SW480 (cell line): ENCODE data around the gene ADAMTS2.

Experiments
- DNase-seq: peaks from one replicate; pipeline ENCODE4 v3.0.0-alpha.2; 2016; ENCODE audit warnings: low spot score

ADAMTS2 gene

DNA sequence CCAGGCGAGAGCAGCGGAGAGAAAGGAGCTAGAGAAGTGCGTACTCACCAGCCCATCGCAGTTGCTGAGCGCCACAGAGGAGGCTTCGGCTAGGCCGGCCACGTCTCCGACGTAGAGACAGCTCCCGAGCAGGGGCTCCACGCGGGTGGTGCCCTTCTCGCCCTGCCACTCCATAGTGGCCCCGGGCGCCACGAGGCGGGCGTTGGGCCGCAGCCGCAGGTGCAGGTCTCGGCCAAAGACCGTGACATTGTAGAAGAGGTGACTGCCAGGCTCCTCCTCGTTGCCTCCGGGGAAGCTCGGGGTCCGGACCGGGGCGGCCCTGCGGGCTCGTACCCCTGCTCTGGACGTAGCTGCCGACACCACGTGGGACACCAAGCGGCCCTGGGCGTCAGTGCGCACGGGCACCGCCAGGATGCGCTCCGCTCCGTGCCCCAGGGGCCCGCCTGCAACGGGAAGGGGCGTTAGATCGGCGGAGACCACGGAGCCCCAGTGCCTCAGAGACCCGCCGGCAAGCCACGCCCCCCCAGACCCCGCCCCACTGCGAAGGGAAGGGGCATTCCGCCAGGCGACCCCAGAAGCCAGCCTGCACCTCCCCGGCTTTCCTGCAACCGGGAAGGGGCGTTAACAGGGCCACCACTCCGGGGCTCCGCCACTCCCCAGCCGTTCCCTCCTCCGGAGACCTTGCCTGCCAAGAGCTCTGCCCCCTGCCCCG is 1.4 kb downstream of the ADAMTS2 start:
- no peak for DNase-seq

DNA sequence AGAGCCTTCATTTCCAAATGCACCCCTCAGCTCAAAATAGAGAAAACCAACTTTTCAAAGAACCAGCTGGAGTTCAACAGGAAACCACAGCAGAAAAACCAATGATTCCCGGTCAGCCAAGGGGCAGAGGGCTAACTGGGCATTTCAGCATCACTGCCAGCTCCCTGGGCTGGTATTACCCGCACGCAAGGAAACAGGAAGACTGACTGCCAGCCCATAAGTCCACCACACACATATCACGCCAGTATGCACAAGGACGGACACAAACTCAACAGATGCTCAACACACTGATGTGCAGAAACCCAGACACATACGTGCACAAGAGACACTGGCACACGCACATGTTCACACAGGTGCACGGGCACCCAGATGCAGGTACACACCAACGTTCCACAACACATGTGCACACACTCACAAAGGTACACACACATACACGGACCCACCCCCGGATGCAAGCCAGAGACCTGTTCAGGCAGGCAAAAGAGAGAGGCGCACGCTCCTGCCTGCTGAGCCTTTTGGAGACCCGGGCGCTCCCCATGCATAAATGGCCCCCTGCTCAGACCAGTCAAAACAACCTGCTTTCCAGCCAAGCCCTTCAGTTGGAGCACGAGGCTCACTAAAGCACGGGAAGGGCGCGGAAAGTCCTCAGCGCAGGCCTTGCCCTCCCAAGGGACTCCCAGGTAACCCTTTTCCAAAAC is 2.1 kb downstream of the ADAMTS2 start:
- no peak for DNase-seq

DNA sequence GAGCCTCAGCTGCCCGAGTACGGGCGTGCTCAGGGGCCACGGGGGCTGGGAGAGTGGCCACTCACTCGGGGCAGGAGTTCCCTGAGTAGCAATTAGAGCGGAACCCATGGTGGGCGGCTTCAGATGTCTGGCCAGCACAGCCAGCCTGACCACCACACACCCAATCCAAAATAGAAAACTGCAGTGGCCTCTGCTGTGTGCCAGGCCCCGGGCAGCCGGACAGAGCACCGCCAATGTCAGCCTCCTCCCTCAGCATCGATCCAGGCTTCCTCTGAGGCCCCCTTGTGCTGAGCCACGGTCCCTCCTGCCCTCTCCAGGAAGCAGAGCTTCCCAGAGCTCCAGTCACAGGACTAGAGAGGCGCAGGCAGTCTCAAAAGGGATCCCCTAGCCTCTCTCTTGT is 2.7 kb downstream of the ADAMTS2 start:
- DNase-seq: no peak

DNA sequence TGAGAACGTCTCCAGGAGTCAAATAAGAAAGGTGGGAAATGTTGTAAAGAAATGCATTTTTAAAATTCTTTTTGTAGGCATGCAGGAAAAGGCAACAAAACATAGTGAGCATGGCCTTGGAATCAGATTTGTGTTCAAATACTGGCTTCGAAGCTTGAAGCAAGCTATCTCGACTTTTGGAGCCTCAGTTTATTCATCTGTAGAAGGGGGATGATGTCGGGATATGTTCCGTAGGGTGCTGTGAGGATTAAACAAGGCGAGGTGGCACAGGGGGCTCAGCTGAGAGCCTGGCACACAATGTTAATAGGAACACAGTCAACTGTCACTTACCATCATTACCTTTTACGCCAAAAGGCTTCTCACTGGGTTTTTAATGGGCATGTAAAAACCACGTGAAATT is 4.8 kb downstream of the ADAMTS2 start:
- no peak for DNase-seq

DNA sequence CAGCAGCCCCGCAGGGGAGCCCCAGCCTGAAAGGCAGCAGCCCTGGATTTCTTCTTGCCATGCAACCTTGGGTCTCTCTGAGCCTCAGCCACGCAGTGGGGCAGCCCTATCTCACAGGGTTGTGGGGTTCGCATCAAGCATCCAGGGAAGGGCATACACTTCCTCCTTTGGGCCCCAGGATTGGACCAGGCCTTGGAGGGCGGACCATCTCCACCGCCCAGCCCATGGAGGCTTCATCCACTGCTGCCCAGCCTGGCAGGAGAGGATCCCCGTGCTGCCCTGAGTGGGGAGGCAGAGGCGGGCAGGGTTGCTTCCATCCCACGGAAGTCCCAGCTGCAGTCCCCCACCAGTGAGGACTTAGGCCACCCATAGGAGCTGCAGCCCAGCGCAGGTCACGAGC is 5.3 kb downstream of the ADAMTS2 start:
- DNase-seq: no peak

DNA sequence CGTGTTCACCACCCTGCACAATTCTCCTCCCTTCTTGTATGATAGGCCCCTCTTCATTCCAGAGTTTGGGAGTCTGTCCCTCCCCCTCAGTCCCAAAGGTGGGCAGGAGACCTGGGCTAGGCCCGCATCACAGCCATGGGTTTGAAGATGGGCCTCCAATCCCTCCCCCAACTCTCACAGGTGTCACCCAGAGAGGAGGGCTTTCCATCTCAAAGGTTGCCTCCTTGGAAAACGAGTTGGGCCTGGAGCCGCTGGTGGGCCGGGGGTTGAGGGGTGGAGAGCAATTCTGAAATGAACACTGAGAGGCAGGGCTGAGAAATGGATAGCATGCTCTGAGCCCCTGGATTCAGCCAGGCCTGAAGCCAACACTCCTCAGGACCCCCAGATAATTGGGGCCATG is 6.2 kb downstream of the ADAMTS2 start:
- DNase-seq: no peak

DNA sequence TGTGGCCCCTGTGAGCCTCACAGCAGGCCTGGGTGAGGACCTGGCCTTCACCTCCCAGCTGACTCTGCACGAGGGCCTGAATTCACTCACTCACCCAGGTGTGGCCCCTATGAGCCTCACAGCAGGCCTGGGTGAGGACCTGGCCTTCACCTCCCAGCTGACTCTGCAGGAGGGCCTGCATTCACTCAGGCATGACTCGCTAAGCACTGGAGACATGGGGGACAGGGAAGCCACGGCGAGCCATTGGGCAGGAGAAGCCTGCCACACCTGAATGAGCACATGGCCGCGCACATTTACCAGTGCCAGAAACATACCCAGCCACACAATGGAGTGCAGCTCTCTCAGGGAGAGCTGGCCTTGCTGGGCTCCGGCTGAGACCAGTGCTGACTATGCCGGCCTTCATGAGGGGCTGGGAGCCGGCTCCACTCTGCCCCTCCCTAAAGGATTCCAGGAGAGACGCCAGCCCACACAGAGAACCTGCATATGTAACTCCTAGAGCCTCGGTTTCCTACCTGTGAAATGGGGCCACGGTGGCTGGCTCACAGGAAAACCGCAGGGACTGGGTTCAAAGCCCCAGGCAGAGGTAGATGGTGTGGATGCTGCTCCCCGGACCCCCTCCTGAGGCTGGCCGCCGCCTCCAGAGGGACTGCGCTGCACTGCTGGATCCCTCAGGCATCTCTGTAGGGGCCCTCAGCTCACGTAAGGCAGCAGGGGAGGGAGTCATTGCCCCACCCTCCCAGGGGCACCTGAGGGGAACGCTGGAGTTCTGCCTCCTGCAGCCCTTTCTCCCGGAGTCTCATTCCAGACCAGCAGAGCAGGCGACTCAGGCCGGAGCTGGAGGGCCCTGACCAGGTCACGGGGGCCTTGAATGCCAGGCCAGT is 7.2 kb downstream of the ADAMTS2 start:
- DNase-seq: no peak

DNA sequence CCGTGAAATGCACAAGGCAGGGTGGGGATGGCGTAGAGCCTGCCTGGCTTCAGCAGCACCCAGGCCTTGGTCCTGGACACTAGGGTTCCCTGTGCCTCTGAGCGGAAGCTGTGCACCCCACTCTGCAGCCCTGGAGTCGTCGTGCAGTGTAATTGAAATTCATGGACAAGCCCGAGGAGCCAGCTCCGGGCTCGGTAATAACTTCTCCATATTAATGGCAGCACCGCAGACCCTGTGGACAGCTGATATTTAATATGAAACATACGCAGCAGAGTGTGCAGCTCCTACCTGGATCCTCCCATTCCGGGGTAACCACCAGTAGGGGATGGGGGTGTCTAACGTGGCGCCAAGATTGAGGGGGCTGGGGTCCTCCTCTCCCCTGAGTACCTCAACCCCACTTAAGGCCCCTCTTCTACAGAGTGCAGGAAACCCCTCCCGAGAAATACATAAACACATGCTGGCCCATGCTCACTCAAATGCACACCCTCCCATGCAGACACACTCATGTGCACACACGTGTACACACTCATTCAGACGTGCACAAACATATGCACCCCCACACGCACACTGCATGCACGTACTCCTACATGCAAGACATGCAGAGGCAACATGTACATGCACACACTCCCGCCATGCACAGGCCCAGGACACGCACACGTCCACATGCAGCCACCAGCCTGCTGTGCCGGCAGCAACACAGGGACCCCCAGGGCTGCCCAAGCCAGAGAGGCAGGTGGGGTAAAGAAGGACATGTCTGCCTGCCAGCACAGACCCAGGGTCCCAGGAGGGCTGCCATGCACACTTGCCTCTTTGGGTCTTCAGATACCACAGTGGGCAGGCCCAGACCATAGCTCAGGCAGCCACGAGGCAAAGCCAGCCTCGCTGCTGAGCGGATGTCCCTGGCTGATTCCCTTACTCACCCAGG is 8.1 kb downstream of the ADAMTS2 start:
- DNase-seq: no peak

DNA sequence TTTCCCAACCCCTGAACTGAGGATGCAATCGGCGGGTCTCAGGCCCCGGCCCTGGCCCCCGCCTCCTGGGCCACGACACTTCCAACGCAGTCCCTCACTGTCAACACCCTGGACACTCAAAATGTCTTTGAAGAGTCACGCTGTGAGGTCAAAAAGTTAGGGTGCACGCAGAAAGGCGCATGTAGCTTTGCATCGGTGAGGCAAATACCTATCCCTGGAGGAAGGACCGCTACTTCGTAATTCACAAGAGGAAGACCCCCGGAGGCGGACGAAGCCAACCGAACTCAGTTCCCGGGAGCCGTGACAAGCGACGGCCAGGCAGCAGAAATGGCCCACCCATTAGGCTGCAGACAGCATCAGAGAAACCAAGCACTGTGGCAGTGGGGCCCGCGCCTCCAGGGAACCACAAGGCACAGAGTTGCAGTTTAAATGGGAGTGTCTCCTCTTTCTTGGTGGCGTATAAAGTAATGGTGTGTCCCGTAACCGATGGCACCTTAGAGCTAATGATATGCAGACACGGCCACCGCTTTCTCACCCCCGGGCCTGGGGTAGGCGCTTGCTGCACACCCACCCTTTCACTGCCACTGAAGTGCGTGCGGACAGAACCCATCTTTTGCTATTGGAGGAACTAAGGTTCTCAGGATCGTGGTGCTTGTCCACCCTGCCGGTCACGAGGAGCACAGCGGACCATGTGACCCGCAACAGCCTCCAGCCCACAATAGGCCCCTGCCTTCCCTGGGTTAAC is 9.0 kb downstream of the ADAMTS2 start:
- no peak for DNase-seq

DNA sequence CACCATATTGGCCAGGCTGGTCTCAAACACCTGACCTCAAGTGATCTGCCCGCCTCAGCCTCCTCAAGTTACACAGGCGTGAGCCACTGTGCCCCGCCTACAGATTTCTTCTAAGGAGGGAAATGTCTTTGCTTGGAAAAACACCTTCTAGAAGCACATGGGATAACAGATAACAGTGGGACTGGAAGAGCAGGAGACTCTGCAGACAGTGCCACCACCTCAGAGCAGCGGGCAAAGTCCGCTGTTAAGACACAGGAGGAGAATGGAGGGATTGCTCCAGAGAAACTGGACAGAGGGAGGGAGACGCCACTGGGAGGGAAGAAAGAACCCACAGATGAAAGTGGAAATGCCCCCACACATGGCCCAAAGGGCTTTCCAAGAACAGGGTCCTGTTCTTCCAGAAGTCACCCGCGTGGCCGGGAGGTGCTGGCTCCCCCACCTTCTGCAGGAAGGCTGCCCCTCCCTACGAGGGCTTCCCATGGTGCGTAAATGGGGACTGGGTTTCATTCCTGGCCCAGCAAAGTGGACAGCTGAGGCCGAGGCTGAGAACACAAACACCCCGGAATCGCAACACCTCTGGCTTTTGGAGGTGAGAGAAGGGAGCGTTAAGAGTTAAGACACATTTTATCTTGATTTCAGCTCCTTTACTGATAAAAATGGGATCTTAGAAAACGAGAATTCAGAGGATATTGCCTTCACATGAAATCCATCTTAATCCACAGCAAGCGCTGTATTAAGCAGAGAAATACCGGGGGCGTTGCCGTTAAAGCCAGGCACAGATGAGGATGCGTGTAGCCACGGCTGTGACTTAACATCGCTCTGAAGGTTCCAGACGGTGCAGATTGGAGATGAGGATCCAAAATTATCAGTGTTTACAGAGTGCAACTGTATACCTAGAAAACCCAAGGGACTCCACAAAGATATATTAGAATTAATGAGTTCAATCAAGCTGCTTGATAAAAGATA is 11.2 kb downstream of the ADAMTS2 start:
- DNase-seq: no peak

DNA sequence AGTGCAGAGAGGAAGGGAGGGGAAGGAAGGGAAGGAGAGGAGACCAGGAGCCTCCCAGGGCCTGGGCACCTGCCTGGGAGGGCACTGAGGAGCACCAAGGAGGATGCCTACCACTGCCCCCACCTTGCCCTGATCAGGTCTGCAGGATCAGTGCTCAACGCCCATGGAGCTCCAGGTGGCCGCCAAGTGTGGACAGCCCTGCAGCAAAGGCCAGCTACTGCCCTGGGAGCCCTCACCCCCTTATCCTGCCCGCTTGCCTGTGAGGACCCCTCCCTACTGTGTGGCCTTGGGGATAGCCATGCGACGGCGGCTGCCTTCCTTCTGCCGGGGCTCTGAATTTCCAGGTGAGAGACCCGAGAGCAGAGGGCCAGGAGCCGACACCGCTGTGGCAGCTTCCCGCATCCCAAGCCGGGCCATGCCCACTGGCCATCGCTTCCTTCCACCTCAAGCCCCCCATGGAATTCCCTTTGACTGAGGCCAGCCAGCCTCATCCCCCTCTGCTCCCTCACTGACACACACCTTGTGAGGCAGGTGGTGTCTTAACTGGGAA is 12.4 kb downstream of the ADAMTS2 start:
- no peak for DNase-seq

DNA sequence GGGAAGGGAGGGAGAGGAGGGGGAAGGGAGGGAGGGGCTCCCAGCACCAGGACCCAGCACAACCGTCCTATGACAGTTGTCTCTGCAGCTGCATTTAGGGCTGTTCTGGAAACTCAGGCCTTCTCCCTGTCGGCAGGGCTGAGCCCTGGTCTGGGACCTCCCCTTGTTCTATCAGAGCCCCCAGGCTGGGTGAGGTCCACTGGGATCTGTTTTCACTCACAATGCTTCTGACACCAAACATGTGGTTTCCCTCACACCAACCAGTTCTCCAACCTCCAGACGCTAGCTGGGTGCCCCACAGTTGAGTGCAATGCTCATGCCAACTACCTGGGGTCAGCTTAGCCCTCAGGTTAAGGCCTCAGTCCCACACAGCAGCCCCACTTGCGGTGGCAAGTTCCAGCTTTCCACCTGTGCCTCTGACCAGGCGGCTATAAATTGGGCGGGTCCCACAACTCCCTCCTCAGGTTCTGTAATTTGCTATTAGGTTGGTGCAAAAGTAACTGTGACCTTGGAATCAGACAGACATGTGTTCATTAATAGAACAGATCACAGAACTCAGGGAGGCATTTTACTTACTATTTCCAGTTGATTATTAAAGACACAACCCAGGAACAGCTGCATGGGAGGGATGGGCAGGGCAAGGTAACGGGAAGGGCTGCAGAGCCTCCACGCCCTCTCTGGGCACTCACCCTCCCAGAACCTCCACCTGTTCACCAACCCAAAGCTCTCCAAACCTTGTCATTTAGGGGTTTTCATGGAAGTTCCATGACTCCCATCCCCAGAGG is 13.5 kb downstream of the ADAMTS2 start:
- no peak for DNase-seq

DNA sequence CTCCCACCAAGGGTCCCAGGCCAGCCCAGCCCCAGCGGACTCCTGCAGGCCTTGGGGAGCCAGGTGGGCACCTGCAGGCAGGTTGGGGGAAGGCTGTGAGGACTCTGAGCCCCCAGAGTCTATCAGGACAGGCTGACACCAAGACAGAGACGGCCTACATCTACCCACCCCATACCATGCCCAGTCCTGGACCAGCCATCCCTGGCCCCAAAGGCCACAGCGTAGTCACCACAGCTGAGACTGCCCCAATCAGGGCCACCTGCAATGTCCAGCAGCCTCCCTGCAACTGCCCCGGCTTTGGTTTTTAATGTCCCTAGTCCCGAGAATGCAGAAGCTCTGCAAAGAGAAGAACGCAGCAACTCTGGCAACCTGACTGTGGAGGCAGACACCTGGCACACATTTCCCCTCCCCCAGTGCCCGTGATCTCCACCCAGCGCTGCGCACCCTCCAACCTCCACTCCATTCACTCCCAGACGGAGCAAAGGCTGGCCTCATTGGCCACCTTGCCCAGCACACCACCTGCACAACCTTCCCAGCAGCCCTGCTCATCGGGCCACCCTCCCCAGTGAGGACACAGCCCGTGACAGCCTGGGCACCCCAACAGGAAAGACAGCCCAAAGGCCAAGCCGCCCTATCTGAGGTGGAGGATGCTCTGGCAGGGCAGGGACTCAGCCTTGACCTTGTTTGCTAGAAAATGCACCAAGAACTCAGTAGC is 14.9 kb downstream of the ADAMTS2 start:
- no peak for DNase-seq

DNA sequence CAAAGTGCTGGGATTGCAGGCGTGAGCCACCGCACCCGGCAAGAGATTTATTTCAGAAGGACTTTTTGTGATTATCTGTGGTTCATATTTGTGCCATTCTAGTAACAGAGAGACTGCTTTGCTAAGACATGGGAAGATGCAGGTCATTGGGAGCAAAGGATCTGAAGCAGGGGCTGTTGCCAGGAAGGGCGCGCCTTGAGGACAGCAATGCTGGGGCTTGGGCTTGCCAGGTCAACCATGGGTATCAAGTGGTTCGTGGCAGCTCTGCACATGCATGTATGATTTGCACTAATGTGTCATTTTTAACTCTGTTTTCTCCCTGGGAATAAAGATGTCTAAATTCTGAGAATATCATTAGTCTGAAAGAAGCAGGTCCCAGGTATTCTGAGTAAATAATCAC is 17.0 kb downstream of the ADAMTS2 start:
- no peak for DNase-seq

DNA sequence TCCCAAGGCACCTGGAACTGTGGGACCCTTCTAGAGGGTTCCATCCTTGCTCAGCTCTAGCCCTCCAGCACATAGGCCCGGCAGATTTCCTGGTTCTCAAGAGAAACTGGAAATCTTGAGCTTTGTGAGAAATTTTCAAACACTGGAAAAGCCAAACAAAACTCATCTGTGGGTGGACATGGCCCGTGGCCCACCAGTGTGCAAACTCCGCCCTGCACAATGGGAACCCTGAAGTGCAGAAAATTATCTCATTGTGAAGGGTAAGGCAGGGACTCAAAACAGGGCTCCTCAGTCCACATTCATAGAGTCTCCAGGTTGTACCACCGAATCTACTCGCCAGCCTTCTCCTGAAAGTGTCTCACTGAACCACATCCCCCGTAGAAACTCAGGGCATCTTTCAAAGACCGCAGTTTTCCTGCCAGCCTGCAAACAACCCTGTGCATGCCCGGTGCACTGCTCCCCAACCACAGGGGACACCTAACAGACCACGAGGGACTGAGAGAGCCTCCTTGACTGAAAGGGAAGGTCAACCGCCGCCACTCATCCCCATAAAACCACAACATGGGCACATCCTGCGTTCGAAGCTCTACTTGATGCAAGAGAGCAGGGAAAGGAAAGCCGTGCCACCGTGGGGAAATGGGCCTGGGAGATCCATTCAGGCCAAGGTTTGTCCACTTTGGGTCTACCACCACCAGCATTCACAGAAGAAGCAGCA is 18.1 kb downstream of the ADAMTS2 start:
- DNase-seq: no peak

DNA sequence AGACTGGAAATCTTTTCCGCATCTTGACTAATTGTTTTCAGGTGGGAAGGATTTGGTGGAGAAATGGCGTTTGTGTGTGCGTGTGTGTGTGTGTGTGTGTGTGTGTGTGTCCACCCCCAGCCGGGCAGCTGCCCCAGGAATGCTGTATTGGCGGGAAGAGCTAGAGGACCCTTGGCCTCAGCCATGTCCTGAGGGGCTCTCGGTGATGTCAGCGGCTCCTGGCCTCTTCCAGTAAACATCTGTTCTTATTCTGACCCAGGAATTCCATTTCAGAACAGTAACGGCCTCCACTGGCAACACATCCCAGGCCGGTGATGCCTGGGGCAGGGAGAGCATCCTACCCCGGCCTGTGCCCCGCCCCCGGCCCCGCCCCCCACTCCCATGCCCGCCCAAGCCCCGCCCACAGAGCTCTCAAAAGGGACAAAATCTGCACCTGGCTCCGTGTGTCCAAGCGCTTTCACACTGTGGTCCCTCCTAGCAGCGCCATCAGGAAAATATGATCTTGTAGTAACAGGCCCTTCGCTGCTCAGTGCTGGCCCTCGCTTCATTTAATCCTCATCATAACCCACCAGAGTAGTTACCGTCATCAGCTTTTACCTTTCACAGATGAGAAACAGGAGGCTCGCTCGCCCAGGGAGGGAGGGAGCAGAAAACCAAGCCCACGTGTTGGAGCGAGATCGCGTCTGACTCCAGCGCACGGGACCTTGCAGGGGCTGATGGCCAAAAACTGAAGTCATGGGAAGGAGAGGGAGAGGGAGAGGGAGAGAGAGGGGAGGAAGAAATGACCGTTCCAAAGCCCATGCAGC is 18.9 kb downstream of the ADAMTS2 start:
- DNase-seq: no peak
